Lower lobe of right lung (tissue), 2 donors: ENCODE results near the gene CACNG7. TPM values are rescaled to one million over a fixed set of nuclear protein-coding genes. Genes with fewer than 3 reads are reported as not detected.
A peak's percentile ranks its signal among the peaks of the same experiment; 100 is the strongest.

Experiments
- ATAC-seq, 2 donors: fragments of 200-7000 bp; cut with Tn5 transposase; one replicate each; pipeline ENCODE4 v1.9.1; 2020 to 2022; ENCODE audit warnings: mild to moderate bottlenecking in 2 of 2, moderate library complexity in 2 of 2
- DNase-seq: peaks from one replicate; pipeline ENCODE4 v3.0.0-alpha.2; 2020
- H3K27ac ChIP-seq: fragments of 200-600 bp; one replicate; pipeline ENCODE4 v1.8.0; 2022
- H3K27me3 ChIP-seq: fragments of 200-600 bp; one replicate; pipeline ENCODE4 v1.8.0; 2022; ENCODE audit warnings: low read depth
- H3K36me3 ChIP-seq: fragments of 200-600 bp; one replicate; pipeline ENCODE4 v1.8.0; 2022; ENCODE audit warnings: mild to moderate bottlenecking
- H3K4me1 ChIP-seq: fragments of 200-600 bp; one replicate; pipeline ENCODE4 v1.8.0; 2022
- H3K4me3 ChIP-seq: fragments of 200-600 bp; one replicate; pipeline ENCODE4 v1.8.0; 2022; ENCODE audit warnings: mild to moderate bottlenecking
- H3K9me3 ChIP-seq: fragments of 200-600 bp; one replicate; pipeline ENCODE4 v1.8.0; 2022
- intact Hi-C: fragments of 100-400 bp; cut with DNase I; formaldehyde crosslinking; loops from one replicate; pipeline ENCODE4 v1.11.0; 2022
- total RNA-seq: library from RNA; stranded (reverse); fragmentation: NEBNext Ultra II Directional; extraction: Animal tissue kit (Norgen Biotek cat#: 25700); gene quantifications from one replicate; pipeline ENCODE4 v1.2.1, GENCODE V29; 2021
- TF ChIP-seq, protein P1 (sequence below): fragments of 200-600 bp; IDR thresholded peaks from one replicate; pipeline ENCODE4 v1.8.0; 2022; ENCODE audit warnings: antibody characterized with exemption, mild to moderate bottlenecking
- donor health status: DM: no; HTN: yes; CAD: no; lungs with severe emphysema.

CACNG7 gene
- total RNA-seq, 1 donor from 2014 or later = not detected

DNA sequence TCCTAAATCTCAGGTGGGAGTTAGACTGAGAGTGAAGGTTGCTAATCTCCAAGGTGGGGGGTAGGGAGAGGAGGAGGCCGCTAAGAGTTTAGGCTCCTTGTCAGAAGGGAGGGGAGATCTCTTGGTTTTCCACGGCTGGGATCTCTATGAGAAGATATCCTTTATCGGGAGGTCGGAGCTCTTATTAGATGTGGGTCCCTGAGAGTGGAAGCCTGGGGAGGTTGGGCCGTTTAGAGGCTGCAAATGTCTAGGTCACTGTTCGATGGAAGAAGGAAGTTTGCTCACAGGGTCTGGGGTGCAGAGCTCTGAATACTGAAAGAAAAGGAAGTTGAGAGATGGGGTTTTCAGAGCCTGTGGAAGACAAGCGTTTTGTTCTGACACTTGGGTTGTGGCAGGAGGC lies 37.6 kb upstream of the CACNG7 start:
- Histone ChIP-seq H3K9me3 (no peaks in the 10 kb centered on the region), H3K27me3 (no peaks in the 10 kb centered on the region), H3K36me3 (peaks cover 31% of the 10 kb centered on the region), H3K4me3 (no peak overlapping the region), H3K4me1 (peaks cover 45% of the 10 kb centered on the region), H3K27ac (peak overlapping the region; percentile 51)
- TF ChIP-seq, protein P1, sequence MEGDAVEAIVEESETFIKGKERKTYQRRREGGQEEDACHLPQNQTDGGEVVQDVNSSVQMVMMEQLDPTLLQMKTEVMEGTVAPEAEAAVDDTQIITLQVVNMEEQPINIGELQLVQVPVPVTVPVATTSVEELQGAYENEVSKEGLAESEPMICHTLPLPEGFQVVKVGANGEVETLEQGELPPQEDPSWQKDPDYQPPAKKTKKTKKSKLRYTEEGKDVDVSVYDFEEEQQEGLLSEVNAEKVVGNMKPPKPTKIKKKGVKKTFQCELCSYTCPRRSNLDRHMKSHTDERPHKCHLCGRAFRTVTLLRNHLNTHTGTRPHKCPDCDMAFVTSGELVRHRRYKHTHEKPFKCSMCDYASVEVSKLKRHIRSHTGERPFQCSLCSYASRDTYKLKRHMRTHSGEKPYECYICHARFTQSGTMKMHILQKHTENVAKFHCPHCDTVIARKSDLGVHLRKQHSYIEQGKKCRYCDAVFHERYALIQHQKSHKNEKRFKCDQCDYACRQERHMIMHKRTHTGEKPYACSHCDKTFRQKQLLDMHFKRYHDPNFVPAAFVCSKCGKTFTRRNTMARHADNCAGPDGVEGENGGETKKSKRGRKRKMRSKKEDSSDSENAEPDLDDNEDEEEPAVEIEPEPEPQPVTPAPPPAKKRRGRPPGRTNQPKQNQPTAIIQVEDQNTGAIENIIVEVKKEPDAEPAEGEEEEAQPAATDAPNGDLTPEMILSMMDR = no peak
- intact Hi-C loops = no loop called here
- no peak for DNase-seq
- no peak for ATAC-seq

DNA sequence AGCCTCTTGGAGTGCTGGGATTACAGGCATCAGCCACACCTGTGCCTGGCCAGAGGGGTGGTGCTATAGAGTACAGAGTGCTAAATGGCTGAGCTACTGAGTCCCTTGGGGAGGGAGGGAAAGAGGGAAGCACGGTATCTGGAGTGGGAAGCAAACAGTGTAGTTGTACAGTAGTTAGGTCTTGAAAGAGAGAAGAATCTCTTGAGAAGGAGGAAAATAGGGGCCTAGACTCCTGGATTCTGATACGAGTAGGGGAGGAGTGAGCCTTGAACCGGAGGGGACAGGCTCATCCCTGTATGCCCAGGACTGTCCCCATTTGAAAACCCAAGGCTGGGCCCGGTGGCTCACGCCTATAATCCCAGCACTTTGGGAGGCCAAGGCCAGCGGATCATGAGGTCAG lies 36.3 kb upstream of the CACNG7 start:
- ATAC-seq = no peak
- H3K4me3 ChIP-seq = no peak overlapping the region

DNA sequence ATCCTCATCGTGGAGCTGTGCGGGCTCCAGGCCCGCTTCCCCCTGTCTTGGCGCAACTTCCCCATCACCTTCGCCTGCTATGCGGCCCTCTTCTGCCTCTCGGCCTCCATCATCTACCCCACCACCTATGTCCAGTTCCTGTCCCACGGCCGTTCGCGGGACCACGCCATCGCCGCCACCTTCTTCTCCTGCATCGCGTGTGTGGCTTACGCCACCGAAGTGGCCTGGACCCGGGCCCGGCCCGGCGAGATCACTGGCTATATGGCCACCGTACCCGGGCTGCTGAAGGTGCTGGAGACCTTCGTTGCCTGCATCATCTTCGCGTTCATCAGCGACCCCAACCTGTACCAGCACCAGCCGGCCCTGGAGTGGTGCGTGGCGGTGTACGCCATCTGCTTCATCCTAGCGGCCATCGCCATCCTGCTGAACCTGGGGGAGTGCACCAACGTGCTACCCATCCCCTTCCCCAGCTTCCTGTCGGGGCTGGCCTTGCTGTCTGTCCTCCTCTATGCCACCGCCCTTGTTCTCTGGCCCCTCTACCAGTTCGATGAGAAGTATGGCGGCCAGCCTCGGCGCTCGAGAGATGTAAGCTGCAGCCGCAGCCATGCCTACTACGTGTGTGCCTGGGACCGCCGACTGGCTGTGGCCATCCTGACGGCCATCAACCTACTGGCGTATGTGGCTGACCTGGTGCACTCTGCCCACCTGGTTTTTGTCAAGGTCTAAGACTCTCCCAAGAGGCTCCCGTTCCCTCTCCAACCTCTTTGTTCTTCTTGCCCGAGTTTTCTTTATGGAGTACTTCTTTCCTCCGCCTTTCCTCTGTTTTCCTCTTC lies 35.1 kb upstream of the CACNG7 start:
- Histone ChIP-seq H3K36me3 (peaks cover 31% of the 10 kb centered on the region), H3K27ac (no peak overlapping the region), H3K4me3 (no peak overlapping the region), H3K27me3 (no peaks in the 10 kb centered on the region), H3K4me1 (peaks cover 40% of the 10 kb centered on the region), H3K9me3 (no peaks in the 10 kb centered on the region)
- TF ChIP-seq, protein P1 = no peak
- intact Hi-C loops = no loop called here
- ATAC-seq = no peak
- DNase-seq = no peak

More for the DNA sequence above, 36.3 kb upstream of the CACNG7 start:
- no peaks in the 10 kb centered on the region for H3K27me3 ChIP-seq
- H3K27ac ChIP-seq = no peak overlapping the region
- peaks cover 31% of the 10 kb centered on the region for H3K36me3 ChIP-seq
- no peaks in the 10 kb centered on the region for H3K9me3 ChIP-seq
- intact Hi-C loops = no loop called here
- TF ChIP-seq, protein P1 = no peak
- H3K4me1 ChIP-seq = peaks cover 36% of the 10 kb centered on the region
- no peak for DNase-seq

DNA sequence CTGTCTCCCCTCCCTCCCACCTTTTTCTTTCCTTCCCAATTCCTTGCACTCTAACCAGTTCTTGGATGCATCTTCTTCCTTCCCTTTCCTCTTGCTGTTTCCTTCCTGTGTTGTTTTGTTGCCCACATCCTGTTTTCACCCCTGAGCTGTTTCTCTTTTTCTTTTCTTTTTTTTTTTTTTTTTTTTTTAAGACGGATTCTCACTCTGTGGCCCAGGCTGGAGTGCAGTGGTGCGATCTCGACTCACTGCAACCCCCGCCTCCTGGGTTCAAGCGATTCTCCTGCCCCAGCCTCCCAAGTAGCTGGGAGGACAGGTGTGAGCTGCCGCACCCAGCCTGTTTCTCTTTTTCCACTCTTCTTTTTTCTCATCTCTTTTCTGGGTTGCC lies 34.5 kb upstream of the CACNG7 start:
- intact Hi-C loops = no loop called here
- no peak overlapping the region for H3K4me3 ChIP-seq
- peaks cover 2% of the 10 kb centered on the region for H3K27me3 ChIP-seq
- no peak for DNase-seq
- peaks cover 31% of the 10 kb centered on the region for H3K36me3 ChIP-seq
- H3K27ac ChIP-seq = no peak overlapping the region
- H3K9me3 ChIP-seq = no peaks in the 10 kb centered on the region
- TF ChIP-seq, protein P1 = no peak
- ATAC-seq = no peak
- peaks cover 43% of the 10 kb centered on the region for H3K4me1 ChIP-seq

DNA sequence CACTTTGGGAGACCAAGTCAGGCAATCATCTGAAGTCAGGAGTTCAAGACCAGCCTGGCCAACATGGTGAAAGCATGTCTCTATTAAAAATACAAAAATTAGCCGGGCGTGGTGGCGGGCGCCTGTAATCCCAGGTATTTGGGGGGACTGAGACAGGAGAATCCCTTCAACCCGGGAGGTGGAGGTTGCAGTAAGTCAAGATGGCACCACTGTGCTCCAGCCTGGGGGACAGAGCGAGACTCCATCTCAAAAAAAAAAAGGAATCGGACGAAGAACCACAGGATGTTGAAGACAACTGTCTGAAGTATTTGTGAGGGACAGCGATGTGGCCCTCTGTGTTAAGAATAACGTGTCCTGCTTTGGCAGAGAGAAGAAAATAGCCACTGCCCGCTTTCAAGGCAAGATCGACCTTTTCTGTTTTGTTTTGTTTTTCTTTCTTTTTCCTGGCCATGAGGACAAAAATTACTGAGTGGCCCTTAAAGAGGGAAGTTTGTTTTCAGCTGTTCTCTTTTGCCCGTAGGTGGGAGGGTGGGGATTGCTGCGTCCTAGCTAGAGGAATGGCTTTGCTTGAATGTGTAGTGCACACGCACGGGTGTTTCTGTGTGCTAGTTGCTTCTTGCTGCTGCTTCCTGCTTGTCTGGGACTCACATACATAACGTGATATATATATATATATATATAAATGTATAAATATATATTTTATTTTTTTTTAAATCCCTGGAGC lies 33.3 kb upstream of the CACNG7 start:
- Histone ChIP-seq H3K4me3 (no peak overlapping the region), H3K27ac (no peak overlapping the region), H3K27me3 (peaks cover 6% of the 10 kb centered on the region), H3K4me1 (peaks cover 40% of the 10 kb centered on the region), H3K36me3 (peaks cover 31% of the 10 kb centered on the region), H3K9me3 (no peaks in the 10 kb centered on the region)
- DNase-seq = no peak
- ATAC-seq = no peak
- TF ChIP-seq, protein P1 = no peak
- intact Hi-C loops = no loop called here
